Measurements from ENCODE around the gene PKHD1. TPM values are rescaled to one million over a fixed set of nuclear protein-coding genes. Genes with fewer than 3 reads are reported as not detected.

PKHD1 gene
- total RNA-seq, 4 donors from 2014 or later, result 0.11 to 0.68 (median 0.42) TPM

DNA sequence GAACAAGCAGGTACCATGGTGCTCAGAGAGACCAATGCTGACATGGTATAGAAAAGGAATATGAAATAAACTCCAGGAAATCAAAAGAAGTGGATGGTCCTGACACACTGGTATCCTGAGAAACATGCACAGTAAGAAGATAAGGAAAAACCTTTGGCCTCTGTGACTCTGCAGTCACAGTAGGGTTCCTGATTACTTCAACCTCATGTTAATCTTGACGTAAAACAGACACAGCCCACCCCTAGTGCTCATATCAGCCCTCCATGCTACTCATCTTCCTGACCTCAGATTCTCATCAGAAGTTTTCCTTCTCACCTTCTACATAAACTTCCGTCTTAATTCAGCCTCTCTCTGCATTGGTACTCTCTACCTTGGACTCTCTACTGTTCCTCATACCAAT, 240.9 kb downstream of the PKHD1 start:
- WGBS, result 73% methylated on average over 2 of the region's 2 CpGs
- no peak for DNase-seq (ENCODE audit: low spot score in 2 of 2)
- H3K4me1 ChIP-seq, result no peaks in the 10 kb centered on the region
- H3K27ac ChIP-seq, result no peak overlapping the region
- no peaks in the 10 kb centered on the region for H3K36me3 ChIP-seq
- TF ChIP-seq CTCF (IDR thresholded peaks at IDR 0.05), result no peak
- no peak for TF ChIP-seq POLR2A (IDR thresholded peaks at IDR 0.05)
- TF ChIP-seq POLR2AphosphoS5 (IDR thresholded peaks at IDR 0.05), result no peak
- no peak for TF ChIP-seq EP300 (IDR thresholded peaks at IDR 0.05)
- H3K9me3 ChIP-seq, result no peaks in the 10 kb centered on the region
- no peak overlapping the region for H3K4me3 ChIP-seq
- H3K27me3 ChIP-seq, result no peaks in the 10 kb centered on the region

GRCh38 chr6:51844336-51844735, 243.1 kb downstream of the PKHD1 start:
- no peak for DNase-seq (ENCODE audit: low spot score in 2 of 2)
- H3K4me1 ChIP-seq, result no peaks in the 10 kb centered on the region
- no peak overlapping the region for H3K4me3 ChIP-seq
- H3K36me3 ChIP-seq, result no peaks in the 10 kb centered on the region
- H3K27me3 ChIP-seq, result no peaks in the 10 kb centered on the region
- H3K9me3 ChIP-seq, result no peaks in the 10 kb centered on the region
- no peak overlapping the region for H3K27ac ChIP-seq
- WGBS, result 86% methylated on average over 3 of the region's 3 CpGs
- TF ChIP-seq POLR2AphosphoS5 (IDR thresholded peaks at IDR 0.05) (no peak), CTCF (IDR thresholded peaks at IDR 0.05) (no peak), EP300 (IDR thresholded peaks at IDR 0.05) (no peak), POLR2A (IDR thresholded peaks at IDR 0.05) (no peak)

DNA sequence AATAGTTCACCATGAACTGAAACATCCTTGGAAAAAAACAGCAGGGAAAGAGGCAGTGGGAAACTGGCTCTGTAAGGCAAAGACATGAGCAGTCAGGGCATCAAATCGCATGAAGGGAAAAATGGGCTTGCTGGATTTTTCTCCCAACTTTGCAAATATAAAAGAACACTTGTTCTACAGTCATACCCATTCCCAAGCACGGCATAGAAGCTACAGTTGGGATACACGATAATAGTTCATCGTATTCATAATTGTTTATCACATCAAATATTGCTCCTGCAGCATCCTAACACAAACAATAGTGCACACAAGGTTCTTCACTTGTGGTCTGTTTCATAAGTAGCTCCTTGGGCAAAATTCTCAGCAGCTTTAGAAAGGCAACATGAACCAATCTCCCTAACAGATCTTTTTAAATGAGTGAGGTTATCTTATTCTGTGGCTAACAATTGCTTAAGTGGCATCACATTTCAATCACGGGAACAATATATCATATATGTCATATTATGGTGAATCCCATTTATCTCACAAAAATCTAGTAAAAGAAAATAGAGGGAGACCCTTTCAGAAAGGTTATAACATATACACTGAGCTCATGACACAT, 243.9 kb downstream of the PKHD1 start:
- TF ChIP-seq CTCF (IDR thresholded peaks at IDR 0.05) (no peak), POLR2AphosphoS5 (IDR thresholded peaks at IDR 0.05) (no peak)

DNA sequence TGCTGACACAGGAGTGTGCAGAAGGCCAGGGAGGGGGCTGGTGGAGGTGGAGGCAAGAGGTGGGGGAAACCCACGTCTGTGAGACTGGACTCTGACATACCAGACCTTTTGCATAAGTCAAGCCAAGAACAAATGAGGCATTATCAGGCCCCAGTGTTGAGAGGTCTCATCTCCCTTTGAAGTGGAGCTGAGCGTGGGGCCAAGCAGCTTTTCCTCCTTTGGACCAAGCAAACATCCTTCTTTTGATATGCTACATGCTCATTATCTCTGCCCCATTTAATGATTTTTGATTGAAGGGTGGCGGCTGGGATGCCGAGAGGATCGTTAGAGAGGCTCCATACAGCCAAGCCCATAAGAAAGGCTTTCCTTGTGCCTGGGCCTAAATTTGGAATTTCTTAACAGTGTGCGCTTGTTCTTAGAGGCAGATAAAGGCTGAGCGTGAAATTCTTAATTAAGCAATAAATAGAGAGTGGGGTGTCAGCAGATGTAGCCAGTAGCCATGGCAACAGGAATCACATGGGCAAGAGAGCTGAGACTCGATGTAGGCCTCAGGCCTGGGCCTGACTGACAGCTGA, 244.5 kb downstream of the PKHD1 start:
- Histone ChIP-seq H3K4me1 (no peaks in the 10 kb centered on the region), H3K4me3 (no peak overlapping the region), H3K27me3 (no peaks in the 10 kb centered on the region), H3K36me3 (no peaks in the 10 kb centered on the region), H3K9me3 (no peaks in the 10 kb centered on the region), H3K27ac (no peak overlapping the region)
- no peak for DNase-seq (ENCODE audit: low spot score in 2 of 2)
- 70% methylated on average over 8 of the region's 8 CpGs for WGBS
- no peak for TF ChIP-seq POLR2AphosphoS5 (IDR thresholded peaks at IDR 0.05)
- no peak for TF ChIP-seq EP300 (IDR thresholded peaks at IDR 0.05)

More for the DNA sequence above, 243.9 kb downstream of the PKHD1 start:
- Histone ChIP-seq H3K4me3 (no peak overlapping the region), H3K27me3 (no peaks in the 10 kb centered on the region), H3K36me3 (no peaks in the 10 kb centered on the region), H3K9me3 (no peaks in the 10 kb centered on the region), H3K4me1 (no peaks in the 10 kb centered on the region), H3K27ac (no peak overlapping the region)
- DNase-seq (ENCODE audit: low spot score in 2 of 2), result no peak
- WGBS, result 90% methylated on average over 5 of the region's 5 CpGs

GRCh38 chr6:51842061-51842803, 245.2 kb downstream of the PKHD1 start:
- TF ChIP-seq EP300 (IDR thresholded peaks at IDR 0.05), result no peak
- no peak for TF ChIP-seq POLR2AphosphoS5 (IDR thresholded peaks at IDR 0.05)
- no peak for TF ChIP-seq CTCF (IDR thresholded peaks at IDR 0.05)
- TF ChIP-seq POLR2A (IDR thresholded peaks at IDR 0.05), result no peak
- DNase-seq (ENCODE audit: low spot score in 2 of 2), result no peak
- WGBS, result 73% methylated on average over 11 of the region's 11 CpGs

More at GRCh38 chr6:51842061-51842803, 245.2 kb downstream of the PKHD1 start:
- Histone ChIP-seq H3K27me3 (no peaks in the 10 kb centered on the region), H3K27ac (no peak overlapping the region), H3K4me1 (no peaks in the 10 kb centered on the region), H3K4me3 (no peak overlapping the region), H3K36me3 (no peaks in the 10 kb centered on the region), H3K9me3 (no peaks in the 10 kb centered on the region)

Measured in suprapubic skin (tissue), 4 donors.